Left renal cortex interstitium (tissue), 4 donors: ENCODE measurements around the gene CYP4F8. TPM values are rescaled to one million over a fixed set of nuclear protein-coding genes. Genes with fewer than 3 reads are reported as not detected.
A peak's percentile ranks its signal among the peaks of the same experiment; 100 is the strongest.

ENCODE experiments used
- DNase-seq, 4 donors: peaks; one replicate each; pipeline ENCODE4 v3.0.0-alpha.2; 2013; ENCODE audit warnings: low read depth in 4 of 4, low spot score in 2 of 4, missing footprints in 1 of 4
- polyA plus RNA-seq, 4 donors: library from polyadenylated mRNA; unstranded; fragments of 120-200 nt; gene quantifications; one replicate each; pipeline ENCODE4 v1.2.1, GENCODE V29; 2013; ENCODE audit not compliant: insufficient read length in 4 of 4

Gene CYP4F8
- polyA plus RNA-seq, 4 donors: 0.08 TPM; not detected in 3

GRCh38 chr19:15615526-15615925, 508 bp downstream of the CYP4F8 start:
- DNase-seq: no peak

- no peak for DNase-seq
Measured at GRCh38 chr19:15616183-15616582, 1.2 kb downstream of the CYP4F8 start.

DNA sequence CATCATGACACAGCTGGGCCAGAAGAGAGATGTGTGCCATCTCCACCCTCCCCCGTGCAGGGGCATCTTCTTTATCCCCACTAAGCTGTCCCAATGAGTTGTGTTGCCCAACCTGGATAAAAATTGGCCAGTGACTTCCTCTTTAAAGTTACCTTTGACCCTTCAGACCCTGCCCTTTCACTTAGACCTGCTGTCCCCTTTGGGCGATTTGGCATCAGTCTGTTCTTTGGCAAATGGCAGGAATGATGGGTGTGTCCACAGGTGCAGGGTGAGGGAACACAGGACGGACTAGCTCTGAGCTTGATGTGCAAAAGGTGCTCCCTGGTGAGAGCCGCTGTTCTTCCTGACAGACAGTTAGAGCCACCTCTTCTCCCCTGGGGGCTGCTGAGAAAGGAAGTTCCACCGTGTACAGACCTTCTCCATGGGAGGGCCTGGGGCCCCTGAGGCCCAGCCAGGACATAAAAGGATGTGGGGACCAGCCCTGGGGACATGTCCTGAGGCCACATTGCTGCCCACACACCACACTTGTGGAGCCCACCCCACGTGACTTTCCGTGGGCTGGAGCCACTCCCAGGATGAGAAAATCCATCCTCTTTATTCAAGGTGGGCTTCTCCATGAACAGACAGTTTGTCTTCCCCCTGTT, 1.7 kb downstream of the CYP4F8 start:
- DNase-seq: no peak

- no peak for DNase-seq
Measured at GRCh38 chr19:15618321-15618720, 3.3 kb downstream of the CYP4F8 start.

- no peak for DNase-seq
Measured at GRCh38 chr19:15621801-15622200, 6.8 kb downstream of the CYP4F8 start.

GRCh38 chr19:15622991-15623390, 8.0 kb downstream of the CYP4F8 start:
- DNase-seq: no peak

- peak in 1 of 4 donors; percentile 13 for DNase-seq
Measured at GRCh38 chr19:15623711-15624318, 8.8 kb downstream of the CYP4F8 start.

DNA sequence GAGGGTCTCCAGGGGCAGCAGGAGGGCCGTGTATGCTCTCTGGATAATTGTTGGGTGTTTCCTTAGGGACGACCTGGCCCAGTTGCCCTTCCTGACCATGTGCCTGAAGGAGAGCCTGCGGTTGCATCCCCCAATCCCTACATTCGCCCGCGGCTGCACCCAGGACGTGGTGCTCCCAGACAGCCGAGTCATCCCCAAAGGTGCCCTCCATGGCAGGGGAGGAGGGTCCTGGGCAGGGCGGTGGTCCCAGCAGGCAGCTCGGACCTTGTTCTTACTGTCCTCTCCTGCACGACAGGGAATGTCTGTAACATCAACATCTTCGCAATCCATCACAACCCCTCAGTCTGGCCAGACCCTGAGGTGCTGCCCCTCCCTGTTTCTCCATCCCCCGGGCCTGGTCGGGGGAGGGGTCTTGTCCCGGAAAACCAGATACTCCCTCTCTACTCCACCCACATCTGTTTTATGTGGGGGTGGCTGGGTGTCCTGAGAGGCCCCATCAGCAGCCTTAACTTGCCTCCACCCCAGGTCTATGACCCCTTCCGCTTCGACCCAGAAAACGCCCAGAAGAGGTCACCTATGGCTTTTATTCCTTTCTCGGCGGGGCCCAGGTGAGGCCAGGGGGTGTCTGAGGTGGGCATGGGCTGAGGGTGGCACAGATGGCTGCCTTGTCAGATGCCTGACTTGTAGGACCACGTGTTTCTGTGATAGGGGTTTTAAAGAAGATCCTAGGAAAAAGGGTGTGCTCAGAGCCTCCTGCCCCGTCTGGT, 13.4 kb downstream of the CYP4F8 start:
- DNase-seq: no peak

- peak in 1 of 4 donors; percentile 12 for DNase-seq
Measured at GRCh38 chr19:15629003-15629880, 14.2 kb downstream of the CYP4F8 start.

- no peak for DNase-seq
Measured at GRCh38 chr19:15631817-15632216, 16.8 kb downstream of the CYP4F8 start.

- DNase-seq: no peak
Measured at GRCh38 chr19:15633082-15633835, 18.2 kb downstream of the CYP4F8 start.

- DNase-seq: no peak
Measured at GRCh38 chr19:15634105-15634504, 19.1 kb downstream of the CYP4F8 start.

DNA sequence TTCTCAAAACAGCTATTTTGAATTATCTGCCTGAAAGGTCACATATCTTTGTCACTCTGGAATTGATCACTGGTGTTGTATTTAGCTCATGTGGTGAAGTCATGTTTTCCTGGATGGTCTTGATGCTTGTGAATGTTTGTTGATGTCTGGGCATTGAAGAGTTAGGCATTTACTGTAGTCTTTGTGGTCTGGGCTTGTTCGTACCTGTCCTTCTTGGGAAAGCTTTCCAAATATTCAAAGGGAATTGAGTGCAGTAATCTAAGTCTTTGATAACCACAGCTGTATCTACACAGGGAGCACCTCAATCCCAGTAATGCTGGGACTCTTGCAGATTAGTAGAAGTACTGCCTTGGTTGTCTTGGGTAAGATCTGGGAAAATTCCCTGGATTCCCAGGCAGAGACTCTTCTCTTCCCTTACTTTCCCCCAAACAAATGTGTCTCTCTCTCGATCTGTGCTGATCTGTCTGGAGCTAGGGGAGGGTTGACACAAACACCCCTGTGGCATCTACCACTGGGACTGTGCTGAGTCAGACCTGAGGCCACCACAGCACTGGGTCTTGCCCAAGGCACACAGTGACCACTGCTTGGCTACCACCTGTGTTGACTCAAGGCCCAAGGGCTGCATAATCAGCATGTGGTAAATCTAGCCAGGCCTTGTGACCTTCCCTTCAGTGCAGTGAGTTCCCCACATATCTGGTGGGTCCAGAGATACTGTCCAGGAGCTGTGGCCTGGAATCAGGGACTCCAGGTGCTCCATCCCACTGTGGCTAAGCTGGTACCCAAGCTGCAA, 20.2 kb downstream of the CYP4F8 start:
- DNase-seq: no peak

DNA sequence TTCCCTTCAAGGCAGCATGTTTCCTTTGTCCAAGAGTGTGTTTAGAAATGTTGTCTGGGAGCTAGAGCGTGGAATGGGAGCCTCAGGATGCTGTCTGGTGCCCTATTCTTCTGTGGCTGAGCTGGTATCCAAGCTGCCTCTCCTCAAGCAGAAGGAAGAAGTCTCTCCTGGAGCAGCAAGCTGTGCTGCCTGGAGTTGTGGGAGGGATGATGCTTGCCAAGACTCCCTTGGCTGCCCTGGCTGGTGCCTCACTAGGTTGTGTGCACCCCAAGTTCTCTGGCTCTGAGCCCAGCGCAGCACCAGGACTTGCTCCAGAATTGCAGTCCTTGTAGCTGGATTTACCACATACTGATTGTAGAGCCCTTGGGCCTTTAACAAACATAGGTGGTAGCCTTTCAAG, 21.0 kb downstream of the CYP4F8 start:
- no peak for DNase-seq

DNA sequence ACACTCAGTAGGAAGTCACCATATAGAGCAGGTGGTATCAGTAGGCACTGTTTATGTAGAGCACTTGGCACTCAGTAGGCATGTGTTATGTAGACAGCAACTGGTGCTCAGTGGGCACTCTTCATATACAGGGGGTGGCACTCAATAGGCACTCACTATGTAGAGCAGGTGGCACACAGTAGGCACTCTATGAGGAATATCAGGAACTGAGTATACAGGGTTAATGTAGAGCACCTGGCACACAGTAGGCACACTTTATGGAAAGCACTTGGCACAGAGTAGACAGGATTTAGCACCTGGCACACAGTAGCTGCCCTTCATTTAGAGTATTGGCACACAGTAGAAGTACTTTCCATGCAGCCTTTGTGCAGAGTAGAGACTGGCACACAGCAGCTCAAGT, 24.6 kb downstream of the CYP4F8 start:
- DNase-seq: no peak

DNA sequence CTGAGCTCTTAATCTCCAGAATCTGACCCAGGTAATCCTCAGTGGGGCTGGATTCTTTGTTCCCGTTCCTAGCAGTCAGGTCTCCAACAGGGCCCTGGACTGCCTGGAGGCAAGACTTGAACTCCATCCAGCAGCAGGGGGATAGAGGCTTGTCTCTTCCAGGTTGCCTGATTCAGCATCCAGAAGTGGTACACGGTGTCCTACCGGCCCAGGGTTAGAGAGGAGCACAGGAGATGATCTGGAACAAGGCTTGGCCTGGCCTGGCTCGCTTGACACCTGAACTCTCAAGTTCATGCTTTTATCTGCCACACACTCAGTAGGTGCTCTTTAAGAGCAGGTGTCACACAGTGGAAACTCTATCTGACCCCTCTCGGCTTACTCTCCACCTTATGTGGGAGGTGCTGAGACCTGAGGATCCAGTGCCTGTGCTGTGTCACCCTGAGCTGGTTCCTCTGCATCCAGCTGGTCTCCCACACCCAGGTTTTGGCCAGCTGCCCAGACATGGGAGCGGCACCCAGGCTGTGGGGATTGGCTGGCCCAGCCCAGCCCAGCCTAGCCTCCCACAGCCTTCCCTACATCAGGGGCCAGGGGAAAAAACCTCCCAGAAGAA, 25.4 kb downstream of the CYP4F8 start, which contains the start of gene CYP4F3:
Gene CYP4F3, plus strand, starts transcription at position 604 of the 610 bp plus-strand sequence. CDS start 519 bp downstream, outside the sequence.
- DNase-seq: peak in 1 of 4 donors; percentile 7

- DNase-seq: no peak
Measured at GRCh38 chr19:15640904-15641597, 26.0 kb downstream of the CYP4F8 start.

GRCh38 chr19:15641901-15642491, 27.0 kb downstream of the CYP4F8 start:
- no peak for DNase-seq
